Neural cell (in vitro differentiated cells): ENCODE measurements around the gene ADARB2.

Experiments used
- POLR2AphosphoS5 ChIP-seq: IDR thresholded peaks from 2 replicates; pipeline ENCODE4 v1.6.1; 2012
- TAF1 ChIP-seq: IDR thresholded peaks from 2 replicates; pipeline ENCODE4 v1.6.1; 2012; ENCODE audit warnings: low read depth

GRCh38 chr10:1658658-1659057 lies 78.7 kb downstream of the ADARB2 start:
- TF ChIP-seq POLR2AphosphoS5 (no peak), TAF1 (no peak)
